CD4-positive, alpha-beta T cell treated with Interleukin-4 for 4 hours (primary cell): Measurements from ENCODE around the gene OSBPL2.
A peak's percentile ranks its signal among the peaks of the same experiment; 100 is the strongest.

Experiments
- DNase-seq: peaks from one replicate; pipeline ENCODE4 v3.0.0-alpha.2; 2020

Gene OSBPL2

GRCh38 chr20:62237801-62238568 is at the start of gene OSBPL2:
Gene OSBPL2, plus strand, starts transcription at chr20:62238521. Its CDS starts 17,664 bp downstream, at chr20:62256185.
- DNase-seq, result peak; percentile 99

- no peak for DNase-seq
Observed at GRCh38 chr20:62190639-62191411, 47.5 kb upstream of the OSBPL2 start.

- no peak for DNase-seq
Observed at GRCh38 chr20:62191781-62192559, 46.4 kb upstream of the OSBPL2 start.

GRCh38 chr20:62192635-62193034 is 45.7 kb upstream of the OSBPL2 start:
- DNase-seq, result no peak

- no peak for DNase-seq
Observed at GRCh38 chr20:62193079-62194025, 45.0 kb upstream of the OSBPL2 start.

GRCh38 chr20:62195075-62195405 is 43.3 kb upstream of the OSBPL2 start:
- DNase-seq, result no peak

GRCh38 chr20:62195736-62196135 is 42.6 kb upstream of the OSBPL2 start:
- DNase-seq, result no peak

GRCh38 chr20:62196286-62196685 is 42.0 kb upstream of the OSBPL2 start:
- no peak for DNase-seq

- no peak for DNase-seq
Observed at GRCh38 chr20:62197311-62197710, 41.0 kb upstream of the OSBPL2 start.

- no peak for DNase-seq
Observed at GRCh38 chr20:62197801-62198200, 40.5 kb upstream of the OSBPL2 start.

- no peak for DNase-seq
Observed at GRCh38 chr20:62198496-62198895, 39.8 kb upstream of the OSBPL2 start.

- DNase-seq, result no peak
Observed at GRCh38 chr20:62198931-62199330, 39.4 kb upstream of the OSBPL2 start.

GRCh38 chr20:62200491-62201172 is 37.7 kb upstream of the OSBPL2 start:
- DNase-seq, result no peak

- no peak for DNase-seq
Observed at GRCh38 chr20:62201173-62202082, 36.9 kb upstream of the OSBPL2 start.

- no peak for DNase-seq
Observed at GRCh38 chr20:62202083-62202395, 36.3 kb upstream of the OSBPL2 start.

- DNase-seq, result no peak
Observed at GRCh38 chr20:62202676-62203377, 35.5 kb upstream of the OSBPL2 start.

- no peak for DNase-seq
Observed at GRCh38 chr20:62203378-62204030, 34.8 kb upstream of the OSBPL2 start.

GRCh38 chr20:62205618-62206387 is 32.5 kb upstream of the OSBPL2 start:
- no peak for DNase-seq

- no peak for DNase-seq
Observed at GRCh38 chr20:62206388-62206775, 31.9 kb upstream of the OSBPL2 start.
